Progenitor cell of endocrine pancreas (in vitro differentiated cells): ENCODE measurements around the gene NAALAD2. TPM values are rescaled to one million over a fixed set of nuclear protein-coding genes. Genes with fewer than 3 reads are reported as not detected.
"Not testable (repeated sequence)": the region's sequence is repeated elsewhere in the genome, so short reads cannot be mapped to it uniquely, and the experiment has no call there.

Experiments
- DNase-seq: peaks from one replicate; pipeline ENCODE4 v3.0.0; 2021; ENCODE audit warnings: low spot score; ENCODE audit not compliant: unreplicated experiment
- H3K27ac Mint-ChIP-seq: 2 replicates; pipeline ENCODE4 v1.8.0; 2021; ENCODE audit warnings: mild to moderate bottlenecking, moderate library complexity, mixed read lengths
- H3K27me3 Mint-ChIP-seq: 2 replicates; pipeline ENCODE4 v1.8.0; 2021; ENCODE audit warnings: mixed read lengths
- H3K36me3 Mint-ChIP-seq: 2 replicates; pipeline ENCODE4 v1.8.0; 2022; ENCODE audit warnings: mixed read lengths; ENCODE audit not compliant: insufficient read depth
- H3K4me1 Mint-ChIP-seq: 2 replicates; pipeline ENCODE4 v1.8.0; 2021; ENCODE audit warnings: low read depth, mixed read lengths
- H3K4me3 Mint-ChIP-seq: 2 replicates; pipeline ENCODE4 v1.8.0; 2021; ENCODE audit warnings: low read depth, mild to moderate bottlenecking, moderate library complexity, mixed read lengths
- H3K9me3 Mint-ChIP-seq: 2 replicates; pipeline ENCODE4 v1.8.0; 2021; ENCODE audit warnings: low read depth, mixed read lengths
- long read RNA-seq: library from polyadenylated mRNA; unstranded; transcript quantifications from one replicate; pipeline ENCODE4 v2.0.0, GENCODE V29; 2020
- total RNA-seq: library from RNA; stranded (reverse); gene quantifications from 2 replicates; pipeline ENCODE4 v1.2.1, GENCODE V29; 2021
- TF ChIP-seq, protein P1 (sequence below): fragments of 200-600 bp; sonication (generic); IDR thresholded peaks from one replicate; pipeline ENCODE4 v1.5.0; 2021; ENCODE audit warnings: antibody characterized with exemption, mild to moderate bottlenecking; ENCODE audit not compliant: unreplicated experiment

The NAALAD2 gene
- total RNA-seq, result 5.5 and 6.4 TPM in 2 replicates
- long read RNA-seq, transcript NAALAD2-208 (7 exons, 1,504 nt), result minor isoform, 5 of 35 reads
- long read RNA-seq, transcript NAALAD2-210 (19 exons, 3,600 nt), result major isoform, 8 of 35 reads
- long read RNA-seq, partial matches to known transcripts, result 13 of 35 reads
- long read RNA-seq, other reads (novel, unspliced or antisense), result 9 of 35 reads

DNA sequence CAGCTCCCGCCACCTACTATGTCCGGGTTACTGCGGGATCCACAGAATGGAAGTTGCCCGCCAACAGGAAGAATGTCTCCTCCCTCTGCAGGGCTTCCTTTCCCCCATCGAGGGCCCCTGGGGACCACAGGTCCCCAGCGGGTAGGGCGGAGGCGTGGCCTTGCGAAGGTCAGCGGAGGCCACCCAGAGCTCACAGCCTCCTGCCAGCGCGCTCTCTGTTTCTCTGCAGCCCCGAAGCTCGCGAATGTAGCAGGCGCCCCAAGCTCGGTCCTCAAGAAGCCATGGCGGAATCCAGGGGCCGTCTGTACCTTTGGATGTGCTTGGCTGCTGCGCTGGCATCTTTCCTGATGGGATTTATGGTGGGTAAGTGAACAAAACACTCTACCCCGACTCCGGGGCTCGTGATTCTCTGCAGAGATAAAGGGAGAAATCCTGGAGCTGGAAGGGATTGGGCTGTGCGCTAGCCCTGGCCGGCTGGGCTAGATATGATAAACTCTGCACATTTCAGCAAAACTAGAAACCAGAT is at the start of gene NAALAD2:
TSS of gene NAALAD2 (plus strand) at position 186 of the 526 bp plus-strand sequence. CDS start at position 282, 96 bp downstream.
- TF ChIP-seq, protein P1, sequence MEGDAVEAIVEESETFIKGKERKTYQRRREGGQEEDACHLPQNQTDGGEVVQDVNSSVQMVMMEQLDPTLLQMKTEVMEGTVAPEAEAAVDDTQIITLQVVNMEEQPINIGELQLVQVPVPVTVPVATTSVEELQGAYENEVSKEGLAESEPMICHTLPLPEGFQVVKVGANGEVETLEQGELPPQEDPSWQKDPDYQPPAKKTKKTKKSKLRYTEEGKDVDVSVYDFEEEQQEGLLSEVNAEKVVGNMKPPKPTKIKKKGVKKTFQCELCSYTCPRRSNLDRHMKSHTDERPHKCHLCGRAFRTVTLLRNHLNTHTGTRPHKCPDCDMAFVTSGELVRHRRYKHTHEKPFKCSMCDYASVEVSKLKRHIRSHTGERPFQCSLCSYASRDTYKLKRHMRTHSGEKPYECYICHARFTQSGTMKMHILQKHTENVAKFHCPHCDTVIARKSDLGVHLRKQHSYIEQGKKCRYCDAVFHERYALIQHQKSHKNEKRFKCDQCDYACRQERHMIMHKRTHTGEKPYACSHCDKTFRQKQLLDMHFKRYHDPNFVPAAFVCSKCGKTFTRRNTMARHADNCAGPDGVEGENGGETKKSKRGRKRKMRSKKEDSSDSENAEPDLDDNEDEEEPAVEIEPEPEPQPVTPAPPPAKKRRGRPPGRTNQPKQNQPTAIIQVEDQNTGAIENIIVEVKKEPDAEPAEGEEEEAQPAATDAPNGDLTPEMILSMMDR, result no peak
- peaks cover 20% of the 10 kb centered on the region for H3K4me1 Mint-ChIP-seq
- no peaks in the 10 kb centered on the region for H3K9me3 Mint-ChIP-seq
- DNase-seq, result peak; percentile 37
- H3K27me3 Mint-ChIP-seq, result no peaks in the 10 kb centered on the region
- peaks cover 1% of the 10 kb centered on the region for H3K36me3 Mint-ChIP-seq
- H3K27ac Mint-ChIP-seq, result peak within 1 kb of the TSS; percentile 81
- peak within 1 kb of the TSS; percentile 66 for H3K4me3 Mint-ChIP-seq

DNA sequence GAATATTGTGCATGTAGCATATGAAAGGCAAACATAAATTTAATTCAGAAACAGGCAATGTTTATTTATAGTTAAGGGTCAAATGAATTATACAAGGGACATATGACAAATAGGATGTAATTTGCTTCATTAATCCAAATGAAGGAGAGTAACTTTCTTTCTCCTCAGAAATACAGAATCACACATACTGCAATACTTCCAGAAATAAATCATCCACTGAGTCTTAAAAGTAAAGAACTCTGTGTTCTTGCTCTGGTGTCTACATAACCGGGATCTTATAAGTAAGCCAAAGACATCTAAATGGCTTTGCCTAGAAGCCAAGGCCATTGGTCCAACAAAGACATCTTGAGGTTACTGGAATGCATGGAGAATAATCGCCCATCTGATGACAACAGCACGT is 48.8 kb upstream of the NAALAD2 start, which contains the start of gene UBTFL1:
TSS of gene UBTFL1 (plus strand) at position 301 of the 400 bp plus-strand sequence. CDS start at position 301, 0 bp downstream.
- H3K36me3 Mint-ChIP-seq, DNase-seq, H3K4me1 Mint-ChIP-seq, H3K27me3 Mint-ChIP-seq, H3K27ac Mint-ChIP-seq, H3K4me3 Mint-ChIP-seq, H3K9me3 Mint-ChIP-seq: not testable (repeated sequence)

DNA sequence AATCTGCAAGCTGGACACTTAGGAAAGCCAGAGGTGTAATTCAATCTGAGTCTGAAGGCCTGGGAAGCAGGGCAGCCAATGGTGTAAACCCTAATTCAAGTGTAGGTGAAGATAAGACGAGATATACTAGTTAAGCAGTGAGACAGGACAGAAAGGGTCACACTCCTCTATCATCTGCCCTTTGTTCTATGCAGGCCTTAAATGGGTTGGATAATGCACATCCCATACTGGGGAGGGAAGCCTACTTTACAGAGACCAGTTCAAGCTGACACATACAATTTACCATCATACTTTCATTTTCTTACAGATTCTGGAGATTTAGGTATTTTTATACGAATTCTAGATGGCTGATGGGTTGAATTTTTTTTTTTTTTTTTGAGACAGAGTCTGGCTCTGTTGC is 45.7 kb upstream of the NAALAD2 start:
- not testable (repeated sequence) for H3K36me3 Mint-ChIP-seq, DNase-seq, H3K4me1 Mint-ChIP-seq, H3K9me3 Mint-ChIP-seq, H3K27ac Mint-ChIP-seq, H3K27me3 Mint-ChIP-seq, H3K4me3 Mint-ChIP-seq

DNA sequence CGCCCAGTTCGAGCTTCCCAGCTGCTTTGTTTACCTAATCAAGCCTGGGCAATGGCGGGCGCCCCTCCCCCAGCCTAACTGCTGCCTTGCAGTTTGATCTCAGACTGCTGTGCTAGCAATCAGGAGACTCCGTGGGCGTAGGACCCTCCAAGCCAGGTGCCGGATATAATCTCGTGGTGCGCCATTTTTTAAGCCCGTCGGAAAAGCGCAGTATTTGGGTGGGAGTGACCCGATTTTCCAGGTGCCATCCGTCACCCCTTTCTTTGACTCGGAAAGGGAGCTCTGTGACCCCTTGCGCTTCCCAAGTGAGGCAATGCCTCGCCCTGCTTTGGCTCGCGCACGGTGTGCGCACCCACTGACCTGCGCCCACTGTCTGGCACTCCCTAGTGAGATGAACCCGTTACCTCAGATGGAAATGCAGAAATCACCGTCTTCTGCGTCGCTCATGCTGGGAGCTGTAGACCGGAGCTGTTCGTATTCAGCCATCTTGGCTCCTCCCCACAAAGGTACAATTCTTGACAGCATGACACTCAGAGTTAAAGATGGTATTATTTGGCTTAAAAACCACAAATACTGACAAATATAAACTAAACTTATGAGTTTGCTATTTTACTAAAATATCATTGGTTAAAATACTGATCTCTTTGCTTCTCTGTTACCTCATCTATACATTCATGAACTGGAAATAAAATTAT is 39.1 kb upstream of the NAALAD2 start:
- not testable (repeated sequence) for H3K27ac Mint-ChIP-seq, H3K4me3 Mint-ChIP-seq, H3K36me3 Mint-ChIP-seq, H3K9me3 Mint-ChIP-seq, H3K27me3 Mint-ChIP-seq, DNase-seq, H3K4me1 Mint-ChIP-seq

DNA sequence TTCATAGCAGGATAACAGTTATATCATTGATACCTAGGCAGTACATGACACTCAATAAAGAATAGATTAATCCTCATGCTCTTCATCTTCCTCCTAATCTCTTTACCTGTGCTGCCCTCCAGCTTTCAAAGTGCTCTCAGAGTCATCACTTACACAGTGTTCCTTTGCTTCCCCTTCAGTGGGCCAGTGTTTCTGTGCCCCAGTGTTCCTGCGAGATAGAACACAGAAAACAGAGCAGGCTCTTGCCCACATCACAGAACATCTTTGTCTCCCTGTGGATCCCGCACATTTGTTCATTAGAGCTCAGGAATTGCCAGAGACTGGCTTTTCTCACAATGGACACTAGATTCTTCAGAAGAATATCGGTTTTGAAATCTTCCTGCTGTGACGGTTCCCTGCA is 36.2 kb upstream of the NAALAD2 start:
- not testable (repeated sequence) for H3K27ac Mint-ChIP-seq, H3K4me3 Mint-ChIP-seq, H3K9me3 Mint-ChIP-seq, DNase-seq, H3K27me3 Mint-ChIP-seq, H3K36me3 Mint-ChIP-seq, H3K4me1 Mint-ChIP-seq

DNA sequence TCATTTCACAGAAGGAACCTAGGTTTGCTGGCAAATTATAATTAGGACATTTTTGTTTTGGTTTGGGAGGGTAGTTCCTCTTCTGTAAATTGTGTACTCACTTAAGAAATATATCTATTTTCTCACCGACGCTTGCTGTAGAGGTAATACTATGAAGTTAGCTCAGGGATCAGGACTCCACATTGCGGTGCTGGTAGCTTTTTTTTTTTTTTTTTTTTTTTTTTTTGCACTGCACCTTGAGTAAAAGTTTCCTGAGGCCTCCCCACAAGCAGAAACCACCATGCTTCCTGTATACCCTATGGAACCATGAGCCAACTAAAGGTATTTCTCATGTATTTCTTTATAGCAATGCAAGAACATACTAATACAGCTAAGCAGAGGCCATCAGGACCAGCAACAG is 34.0 kb upstream of the NAALAD2 start:
- no peaks in the 10 kb centered on the region for H3K9me3 Mint-ChIP-seq
- H3K27ac Mint-ChIP-seq, result no peak overlapping the region
- no peak for DNase-seq
- TF ChIP-seq, protein P1, result no peak
- no peaks in the 10 kb centered on the region for H3K4me1 Mint-ChIP-seq
- H3K4me3 Mint-ChIP-seq, result no peak overlapping the region
- no peaks in the 10 kb centered on the region for H3K27me3 Mint-ChIP-seq
- no peaks in the 10 kb centered on the region for H3K36me3 Mint-ChIP-seq

DNA sequence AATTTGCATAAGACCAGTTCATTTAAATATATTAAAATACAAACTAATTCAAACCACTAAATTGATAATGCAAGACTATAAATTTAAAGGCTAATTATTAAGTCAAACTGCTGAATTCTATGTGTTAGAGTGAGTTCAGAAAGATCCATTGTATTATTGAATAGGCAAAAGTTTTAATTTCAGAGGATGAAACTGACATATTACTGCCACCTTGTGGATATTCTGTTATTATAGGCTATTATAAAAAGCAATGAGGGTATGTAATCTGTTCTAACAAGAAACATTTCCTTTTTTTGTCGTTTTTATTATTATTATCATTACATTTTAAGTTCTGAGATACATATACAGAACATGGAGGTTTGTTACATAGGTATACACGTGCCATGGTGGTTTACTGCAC is 20.9 kb upstream of the NAALAD2 start:
- peaks cover 3% of the 10 kb centered on the region for H3K4me1 Mint-ChIP-seq
- H3K9me3 Mint-ChIP-seq, result no peaks in the 10 kb centered on the region
- TF ChIP-seq, protein P1, result peak; percentile 63
- H3K27me3 Mint-ChIP-seq, result no peaks in the 10 kb centered on the region
- no peak for DNase-seq
- no peaks in the 10 kb centered on the region for H3K36me3 Mint-ChIP-seq
- no peak overlapping the region for H3K27ac Mint-ChIP-seq
- H3K4me3 Mint-ChIP-seq, result no peak overlapping the region
